GM12874 (cell line): ENCODE measurements around the gene FCRL6.

Source experiments
- CTCF ChIP-seq: IDR thresholded peaks from 2 replicates; pipeline ENCODE4 v1.5.1; 2011; ENCODE audit warnings: low read depth, mild to moderate bottlenecking, control low read depth, low read length, moderate library complexity; ENCODE audit not compliant: insufficient read depth

Gene FCRL6

GRCh38 chr1:159829273-159829634 lies 27.1 kb downstream of the FCRL6 start:
- TF ChIP-seq CTCF = peak; percentile 60

GRCh38 chr1:159829822-159830465 lies 27.8 kb downstream of the FCRL6 start:
- no peak for TF ChIP-seq CTCF

- TF ChIP-seq CTCF = no peak
These were observed 28.6 kb downstream of the FCRL6 start for GRCh38 chr1:159830722-159831121.

- TF ChIP-seq CTCF = no peak
These were observed 29.4 kb downstream of the FCRL6 start for GRCh38 chr1:159831412-159832141.

GRCh38 chr1:159832309-159832708 lies 30.1 kb downstream of the FCRL6 start:
- TF ChIP-seq CTCF = no peak

- TF ChIP-seq CTCF = no peak
These were observed 33.2 kb downstream of the FCRL6 start for GRCh38 chr1:159835356-159835755.

GRCh38 chr1:159835862-159836525 lies 33.8 kb downstream of the FCRL6 start:
- TF ChIP-seq CTCF = no peak
